Measurements from ENCODE around the gene RRAGD.

GRCh38 chr6:89400912-89401399 is 11.1 kb downstream of the RRAGD start:
- no peak for TF ChIP-seq CTCF (IDR thresholded peaks at IDR 0.05)
- TF ChIP-seq POLR2AphosphoS5 (IDR thresholded peaks at IDR 0.05; ENCODE audit: low read depth, low read length), result no peak
- no peak for TF ChIP-seq REST (IDR thresholded peaks at IDR 0.05; ENCODE audit: insufficient read depth in 1 of 2, low read depth in 2 of 2, low read length in 1 of 2)

Data from Panc1 (cell line).